ENCODE data around the gene FYTTD1.
"Not testable (repeated sequence)": the region's sequence is repeated elsewhere in the genome, so short reads cannot be mapped to it uniquely, and the experiment has no call there.

DNA sequence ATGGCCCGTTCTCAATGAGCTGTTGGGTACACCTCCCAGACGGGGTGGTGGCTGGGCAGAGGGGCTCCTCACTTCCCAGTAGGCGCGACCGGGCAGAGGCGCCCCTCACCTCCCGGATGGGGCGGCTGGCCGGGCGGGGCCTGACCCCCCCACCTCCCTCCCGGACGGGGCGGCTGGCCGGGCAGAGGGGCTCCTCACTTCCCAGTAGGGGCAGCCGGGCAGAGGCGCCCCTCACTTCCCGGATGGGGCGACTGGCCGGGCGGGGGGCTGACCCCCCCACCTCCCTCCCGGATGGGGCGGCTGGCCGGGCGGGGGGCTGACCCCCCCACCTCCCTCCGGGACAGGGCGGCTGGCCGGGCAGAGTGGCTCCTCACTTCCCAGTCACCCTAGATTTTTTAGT is 18.2 kb upstream of the FYTTD1 start:
- TF ChIP-seq, protein P1, sequence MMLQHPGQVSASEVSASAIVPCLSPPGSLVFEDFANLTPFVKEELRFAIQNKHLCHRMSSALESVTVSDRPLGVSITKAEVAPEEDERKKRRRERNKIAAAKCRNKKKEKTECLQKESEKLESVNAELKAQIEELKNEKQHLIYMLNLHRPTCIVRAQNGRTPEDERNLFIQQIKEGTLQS (CRISPR knock-in tag; conservative IDR thresholded peaks at IDR 0.05): not testable (repeated sequence)
- TF ChIP-seq, protein P2, sequence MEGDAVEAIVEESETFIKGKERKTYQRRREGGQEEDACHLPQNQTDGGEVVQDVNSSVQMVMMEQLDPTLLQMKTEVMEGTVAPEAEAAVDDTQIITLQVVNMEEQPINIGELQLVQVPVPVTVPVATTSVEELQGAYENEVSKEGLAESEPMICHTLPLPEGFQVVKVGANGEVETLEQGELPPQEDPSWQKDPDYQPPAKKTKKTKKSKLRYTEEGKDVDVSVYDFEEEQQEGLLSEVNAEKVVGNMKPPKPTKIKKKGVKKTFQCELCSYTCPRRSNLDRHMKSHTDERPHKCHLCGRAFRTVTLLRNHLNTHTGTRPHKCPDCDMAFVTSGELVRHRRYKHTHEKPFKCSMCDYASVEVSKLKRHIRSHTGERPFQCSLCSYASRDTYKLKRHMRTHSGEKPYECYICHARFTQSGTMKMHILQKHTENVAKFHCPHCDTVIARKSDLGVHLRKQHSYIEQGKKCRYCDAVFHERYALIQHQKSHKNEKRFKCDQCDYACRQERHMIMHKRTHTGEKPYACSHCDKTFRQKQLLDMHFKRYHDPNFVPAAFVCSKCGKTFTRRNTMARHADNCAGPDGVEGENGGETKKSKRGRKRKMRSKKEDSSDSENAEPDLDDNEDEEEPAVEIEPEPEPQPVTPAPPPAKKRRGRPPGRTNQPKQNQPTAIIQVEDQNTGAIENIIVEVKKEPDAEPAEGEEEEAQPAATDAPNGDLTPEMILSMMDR (IDR thresholded peaks at IDR 0.05): not testable (repeated sequence)
- not testable (repeated sequence) for TF ChIP-seq IRF2 (CRISPR knock-in tag; IDR thresholded peaks at IDR 0.05; ENCODE audit: borderline replicate concordance, low read depth)
